ENCODE measurements around the gene ITGA11. TPM values are rescaled to one million over a fixed set of nuclear protein-coding genes. Genes with fewer than 3 reads are reported as not detected.

ITGA11 gene
- polyA plus RNA-seq, 1 of the 3 experiments (the other 2 are of a cell fraction), result 0.49 TPM

DNA sequence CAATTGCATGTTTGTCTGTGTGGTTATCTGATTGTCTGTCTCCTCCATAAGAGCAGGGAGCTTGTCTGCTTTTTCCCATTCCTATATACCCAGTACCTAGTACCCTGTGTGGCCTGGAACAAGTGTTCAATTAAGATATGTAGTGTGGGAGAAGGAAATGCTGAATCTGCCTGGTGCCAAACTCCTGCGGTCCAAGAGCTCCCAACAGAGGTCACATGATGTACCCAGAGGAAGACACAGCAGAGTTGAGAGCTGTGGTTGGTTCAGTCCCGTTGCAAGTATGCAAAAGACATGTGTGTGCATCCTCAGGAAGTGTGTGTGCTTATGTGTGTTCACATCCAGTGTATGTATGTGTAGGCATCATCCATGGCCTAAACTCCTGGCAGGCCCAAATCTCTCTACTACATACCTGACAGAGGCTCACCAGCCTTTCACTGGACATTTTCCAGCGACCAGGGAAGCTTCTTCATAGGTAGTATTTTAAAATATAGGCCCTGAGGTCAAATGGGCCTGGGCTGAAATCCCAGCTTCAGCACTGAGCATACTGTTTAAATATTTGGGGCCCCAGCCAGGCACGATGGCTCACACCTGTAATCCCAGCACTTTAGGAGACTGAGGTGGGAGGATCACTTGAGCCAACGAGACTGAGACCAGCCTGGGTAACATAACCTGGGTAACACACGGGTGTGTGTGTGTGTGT is 34.0 kb upstream of the ITGA11 start:
- H4K20me1 ChIP-seq (ENCODE audit: insufficient read depth), result no peaks in the 10 kb centered on the region
- TF ChIP-seq, protein P1, sequence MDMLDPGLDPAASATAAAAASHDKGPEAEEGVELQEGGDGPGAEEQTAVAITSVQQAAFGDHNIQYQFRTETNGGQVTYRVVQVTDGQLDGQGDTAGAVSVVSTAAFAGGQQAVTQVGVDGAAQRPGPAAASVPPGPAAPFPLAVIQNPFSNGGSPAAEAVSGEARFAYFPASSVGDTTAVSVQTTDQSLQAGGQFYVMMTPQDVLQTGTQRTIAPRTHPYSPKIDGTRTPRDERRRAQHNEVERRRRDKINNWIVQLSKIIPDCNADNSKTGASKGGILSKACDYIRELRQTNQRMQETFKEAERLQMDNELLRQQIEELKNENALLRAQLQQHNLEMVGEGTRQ (IDR thresholded peaks at IDR 0.05; ENCODE audit: borderline replicate concordance, low read depth, low read length), result no peak
- TF ChIP-seq, protein P2, sequence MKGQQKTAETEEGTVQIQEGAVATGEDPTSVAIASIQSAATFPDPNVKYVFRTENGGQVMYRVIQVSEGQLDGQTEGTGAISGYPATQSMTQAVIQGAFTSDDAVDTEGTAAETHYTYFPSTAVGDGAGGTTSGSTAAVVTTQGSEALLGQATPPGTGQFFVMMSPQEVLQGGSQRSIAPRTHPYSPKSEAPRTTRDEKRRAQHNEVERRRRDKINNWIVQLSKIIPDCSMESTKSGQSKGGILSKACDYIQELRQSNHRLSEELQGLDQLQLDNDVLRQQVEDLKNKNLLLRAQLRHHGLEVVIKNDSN (IDR thresholded peaks at IDR 0.05; ENCODE audit: borderline replicate concordance, low read depth), result no peak
- TF ChIP-seq FOXM1 (IDR thresholded peaks at IDR 0.05; ENCODE audit: low read depth), result no peak
- no peak for TF ChIP-seq TCF12 (IDR thresholded peaks at IDR 0.05)
- TF ChIP-seq, protein P3, sequence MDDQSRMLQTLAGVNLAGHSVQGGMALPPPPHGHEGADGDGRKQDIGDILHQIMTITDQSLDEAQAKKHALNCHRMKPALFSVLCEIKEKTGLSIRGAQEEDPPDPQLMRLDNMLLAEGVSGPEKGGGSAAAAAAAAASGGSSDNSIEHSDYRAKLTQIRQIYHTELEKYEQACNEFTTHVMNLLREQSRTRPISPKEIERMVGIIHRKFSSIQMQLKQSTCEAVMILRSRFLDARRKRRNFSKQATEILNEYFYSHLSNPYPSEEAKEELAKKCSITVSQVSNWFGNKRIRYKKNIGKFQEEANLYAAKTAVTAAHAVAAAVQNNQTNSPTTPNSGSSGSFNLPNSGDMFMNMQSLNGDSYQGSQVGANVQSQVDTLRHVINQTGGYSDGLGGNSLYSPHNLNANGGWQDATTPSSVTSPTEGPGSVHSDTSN (IDR thresholded peaks at IDR 0.05), result no peak
- TF ChIP-seq MEF2A (IDR thresholded peaks at IDR 0.05; ENCODE audit: borderline replicate concordance, low read depth), result no peak
- TF ChIP-seq EZH2phosphoT487 (IDR thresholded peaks at IDR 0.05; ENCODE audit: borderline replicate concordance, low read depth), result no peak
- no peak for TF ChIP-seq RXRA (IDR thresholded peaks at IDR 0.05; ENCODE audit: borderline replicate concordance, low read depth)
- TF ChIP-seq TEAD4 (IDR thresholded peaks at IDR 0.05; ENCODE audit: borderline replicate concordance, insufficient read depth), result no peak
- no peak for TF ChIP-seq POLR2AphosphoS5 (IDR thresholded peaks at IDR 0.05; ENCODE audit: low read depth, low read length)
- no peak for TF ChIP-seq YY1 (IDR thresholded peaks at IDR 0.05; ENCODE audit: low read depth)
- TF ChIP-seq CHD2 (IDR thresholded peaks at IDR 0.05; ENCODE audit: low read length, partially characterized antibody), result no peak
- no peak for TF ChIP-seq RFX5 (IDR thresholded peaks at IDR 0.05; ENCODE audit: low read length)
- no peak for TF ChIP-seq NFIC (IDR thresholded peaks at IDR 0.05; ENCODE audit: borderline replicate concordance)
- no peak for TF ChIP-seq FOSL2 (IDR thresholded peaks at IDR 0.05; ENCODE audit: borderline replicate concordance, low read depth)
- no peak for TF ChIP-seq SIN3A (IDR thresholded peaks at IDR 0.05; ENCODE audit: borderline replicate concordance, low read depth, low read length)
- no peaks in the 10 kb centered on the region for H3K36me3 ChIP-seq (replicated peaks in 1 of 2; ENCODE audit: control insufficient read depth in 1 of 2, insufficient read depth in 2 of 2, low read length in 1 of 2)
- no peaks in the 10 kb centered on the region for H3K27me3 ChIP-seq (ENCODE audit: insufficient read depth)
- no peaks in the 10 kb centered on the region for H3K9me2 ChIP-seq
- WGBS (ENCODE audit: low lambda C conversion rate), result 56% methylated on average over 5 of the region's 6 CpGs
- peaks cover 5% of the 10 kb centered on the region for H3F3A ChIP-seq (replicated peaks; ENCODE audit: insufficient read depth)
- H2AFZ ChIP-seq (ENCODE audit: low read depth), result no peak overlapping the region
- H3K9me3 ChIP-seq, result no peaks in the 10 kb centered on the region
- ChIA-PET CTCF (interaction anchor here (1.0 to 1.2 kb wide), 2 partner anchors 159 to 410 kb away, joined by 3 to 6 read pairs; no protein-coding TSS in a partner anchor), POLR2A (no interaction called here)
- H3K4me2 ChIP-seq, result no peak overlapping the region
- no peak overlapping the region for H3K4me3 ChIP-seq (ENCODE audit: low read depth in 2 of 2, low read length in 1 of 2)
- H3K9ac ChIP-seq, result no peak overlapping the region
- no peak overlapping the region for H3K27ac ChIP-seq (ENCODE audit: low read depth in 2 of 2, low read length in 1 of 2)
- no peak for DNase-seq
- no peaks in the 10 kb centered on the region for H3K79me2 ChIP-seq (ENCODE audit: insufficient read depth)
- peaks cover 11 to 24% of the 10 kb centered on the region in 2 experiments; a peak in 3 of 4 replicates for H3K4me1 ChIP-seq (ENCODE audit: control insufficient read depth in 1 of 2, insufficient read depth in 2 of 2, low read depth in 1 of 2, low read length in 1 of 2)

All from SK-N-SH (cell line).